ENCODE results near the gene CCDC91.
A peak's percentile ranks its signal among the peaks of the same experiment; 100 is the strongest.

Gene CCDC91

DNA sequence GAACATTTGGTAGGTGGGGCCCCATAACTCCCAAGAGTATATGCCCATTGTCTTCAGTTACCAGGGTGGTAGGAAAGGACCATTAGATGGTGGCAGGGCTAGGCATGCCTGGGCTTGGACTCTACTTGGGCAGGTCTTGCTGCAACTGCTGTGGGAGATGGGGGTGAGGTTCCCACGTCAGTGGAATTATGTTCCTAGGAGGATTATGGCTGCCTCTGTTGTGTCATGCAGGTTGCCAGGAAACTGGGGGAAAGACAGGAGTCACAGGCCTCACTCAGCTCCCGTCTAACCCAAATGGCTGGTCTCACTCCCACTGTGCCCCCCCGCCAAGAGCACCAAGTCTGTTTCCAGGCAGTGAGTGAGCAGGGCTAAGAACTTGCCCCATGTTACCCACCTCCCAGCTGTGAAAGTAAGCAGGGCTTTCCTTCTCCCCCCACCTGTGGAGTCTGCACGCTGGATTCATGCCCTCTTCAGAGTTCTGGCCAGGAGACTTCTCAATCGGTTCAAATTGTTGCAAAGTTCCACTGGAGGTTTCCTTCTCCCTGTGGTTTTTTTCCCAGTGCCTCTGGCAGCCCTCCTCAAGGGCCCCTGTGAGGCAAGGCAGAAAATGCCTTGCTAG is 337.5 kb downstream of the CCDC91 start:
- peaks cover 32% of the 10 kb centered on the region for H3K36me3 Mint-ChIP-seq (ENCODE audit: low read depth)
- H3K27ac Mint-ChIP-seq: no peak overlapping the region
- no peaks in the 10 kb centered on the region for H3K4me1 Mint-ChIP-seq
- DNase-seq (no peak), ATAC-seq (no peak)
- no peak overlapping the region for H3K4me3 Mint-ChIP-seq
- no peaks in the 10 kb centered on the region for H3K27me3 Mint-ChIP-seq
- H3K9me3 Mint-ChIP-seq: peaks cover 36% of the 10 kb centered on the region

DNA sequence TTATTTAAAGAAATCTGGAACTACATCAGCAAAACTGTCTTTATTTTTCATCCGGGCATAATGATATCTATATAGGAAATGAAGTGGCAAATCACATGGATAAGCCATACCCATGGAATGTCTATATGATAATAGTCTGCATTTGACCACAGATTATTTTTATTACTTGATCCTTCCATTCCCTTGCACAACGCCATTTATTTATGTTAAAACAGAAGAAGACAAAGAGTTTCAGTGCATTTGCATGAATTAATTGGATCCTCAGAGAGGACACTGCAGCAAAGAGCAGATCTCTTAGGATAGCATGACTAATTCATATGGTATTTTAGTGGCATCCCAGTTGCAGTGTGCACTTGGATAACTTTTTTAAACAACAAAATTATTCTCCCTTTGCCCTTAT is 345.0 kb downstream of the CCDC91 start:
- ATAC-seq (no peak), DNase-seq (no peak)
- H3K27ac Mint-ChIP-seq: no peak overlapping the region
- peaks cover 2% of the 10 kb centered on the region for H3K36me3 Mint-ChIP-seq (ENCODE audit: low read depth)
- H3K4me3 Mint-ChIP-seq: no peak overlapping the region
- H3K4me1 Mint-ChIP-seq: peaks cover 11% of the 10 kb centered on the region
- peaks cover 4% of the 10 kb centered on the region for H3K9me3 Mint-ChIP-seq
- H3K27me3 Mint-ChIP-seq: no peaks in the 10 kb centered on the region

DNA sequence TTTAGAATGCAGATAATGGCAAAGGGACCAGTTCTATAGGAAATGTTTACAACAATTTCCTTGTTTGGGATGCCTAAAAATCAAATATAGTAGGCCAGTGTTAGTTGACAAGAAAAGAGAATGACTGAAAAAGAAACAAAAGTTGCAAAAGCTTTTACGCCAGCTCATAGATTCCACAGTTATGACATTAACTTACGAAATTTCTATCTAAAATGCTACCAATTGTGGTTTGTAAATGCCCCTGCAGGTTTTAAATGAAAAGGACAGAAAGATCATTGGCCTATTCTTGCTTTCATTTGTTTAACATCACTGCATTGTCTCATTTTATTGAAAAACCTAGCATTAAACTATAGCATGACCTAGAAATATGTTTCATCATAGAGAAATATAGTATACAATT is 345.8 kb downstream of the CCDC91 start:
- H3K27ac Mint-ChIP-seq: peak overlapping the region; percentile 37
- peak; percentile 57 for ATAC-seq
- DNase-seq: no peak
- H3K4me3 Mint-ChIP-seq: no peak overlapping the region
- H3K36me3 Mint-ChIP-seq (ENCODE audit: low read depth): peaks cover 2% of the 10 kb centered on the region
- peaks cover 4% of the 10 kb centered on the region for H3K9me3 Mint-ChIP-seq
- peaks cover 11% of the 10 kb centered on the region for H3K4me1 Mint-ChIP-seq
- H3K27me3 Mint-ChIP-seq: no peaks in the 10 kb centered on the region

DNA sequence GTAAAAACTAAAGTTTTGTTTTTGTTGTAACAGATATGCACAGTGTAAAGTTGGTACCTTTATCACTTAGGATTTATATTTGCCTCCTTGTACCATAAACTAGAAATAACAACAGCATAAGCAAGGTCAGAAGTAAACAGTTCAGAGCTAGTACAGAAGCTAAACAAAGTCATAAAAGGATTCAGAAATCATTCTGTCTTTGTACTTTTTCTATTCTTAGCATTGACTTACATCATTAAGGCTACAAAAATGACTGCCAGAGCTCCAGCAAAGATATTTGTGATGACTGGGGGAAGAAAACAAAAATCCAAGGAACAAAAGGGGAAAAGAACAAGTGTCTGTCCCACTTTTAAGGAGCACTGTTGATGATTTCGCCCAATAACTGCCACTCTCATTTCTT is 347.2 kb downstream of the CCDC91 start:
- Mint-ChIP-seq H3K27ac (no peak overlapping the region), H3K27me3 (no peaks in the 10 kb centered on the region), H3K9me3 (peaks cover 4% of the 10 kb centered on the region), H3K36me3 (ENCODE audit: low read depth) (peaks cover 4% of the 10 kb centered on the region), H3K4me3 (no peak overlapping the region), H3K4me1 (peaks cover 11% of the 10 kb centered on the region)
- ATAC-seq (no peak), DNase-seq (no peak)

DNA sequence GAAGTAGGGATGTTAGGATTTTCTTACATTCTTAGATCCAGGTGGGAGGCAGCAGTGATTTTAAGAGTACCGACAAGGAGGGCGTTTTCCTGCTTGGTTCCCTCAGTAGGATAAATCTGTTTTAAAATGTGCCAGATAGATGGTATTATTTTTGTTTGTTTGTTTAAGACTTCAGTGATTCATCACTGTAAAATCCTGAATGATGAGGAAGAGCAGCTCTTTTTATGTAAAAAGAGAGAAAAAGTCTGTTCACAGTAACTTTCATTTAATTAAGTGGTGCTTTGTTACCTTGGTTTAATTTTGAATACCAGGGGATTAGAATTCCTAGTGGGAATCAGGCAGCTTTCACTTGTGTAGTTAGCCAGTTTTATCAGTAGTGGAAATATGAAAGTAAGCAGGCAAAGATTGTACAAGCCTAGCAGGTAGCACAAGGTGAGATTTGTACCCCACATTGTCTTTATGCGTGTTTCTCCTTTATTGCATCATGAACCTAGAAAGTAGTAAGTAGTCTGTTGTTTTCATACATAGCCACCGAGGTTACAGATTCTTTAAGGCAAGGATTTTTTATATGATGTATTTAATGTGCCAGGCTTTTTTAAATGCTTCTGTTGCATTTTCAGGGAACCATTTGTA is 349.6 kb downstream of the CCDC91 start:
- DNase-seq: no peak
- Mint-ChIP-seq H3K4me3 (no peak overlapping the region), H3K9me3 (peaks cover 4% of the 10 kb centered on the region), H3K27ac (no peak overlapping the region), H3K36me3 (ENCODE audit: low read depth) (peaks cover 4% of the 10 kb centered on the region), H3K27me3 (no peaks in the 10 kb centered on the region), H3K4me1 (peaks cover 20% of the 10 kb centered on the region)
- no peak for ATAC-seq

DNA sequence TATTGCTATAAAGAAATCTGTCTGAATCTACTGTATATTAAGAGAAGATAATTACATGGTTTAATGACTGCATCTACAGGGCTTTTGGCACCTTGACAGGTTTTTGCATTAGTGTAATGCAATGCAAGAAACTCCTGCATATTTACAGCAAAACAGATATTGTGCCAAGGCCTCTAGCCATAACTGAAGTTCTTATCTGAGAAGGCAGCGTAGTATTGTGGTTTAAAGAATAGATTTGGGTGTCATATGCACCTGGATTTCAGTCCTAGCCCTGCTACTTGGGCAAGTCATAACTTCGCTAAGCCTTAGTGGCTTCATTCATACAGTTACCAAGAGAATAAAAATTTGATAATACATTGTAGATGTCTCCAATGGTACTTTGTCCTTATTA is 350.1 kb downstream of the CCDC91 start:
- H3K27ac Mint-ChIP-seq: no peak overlapping the region

DNA sequence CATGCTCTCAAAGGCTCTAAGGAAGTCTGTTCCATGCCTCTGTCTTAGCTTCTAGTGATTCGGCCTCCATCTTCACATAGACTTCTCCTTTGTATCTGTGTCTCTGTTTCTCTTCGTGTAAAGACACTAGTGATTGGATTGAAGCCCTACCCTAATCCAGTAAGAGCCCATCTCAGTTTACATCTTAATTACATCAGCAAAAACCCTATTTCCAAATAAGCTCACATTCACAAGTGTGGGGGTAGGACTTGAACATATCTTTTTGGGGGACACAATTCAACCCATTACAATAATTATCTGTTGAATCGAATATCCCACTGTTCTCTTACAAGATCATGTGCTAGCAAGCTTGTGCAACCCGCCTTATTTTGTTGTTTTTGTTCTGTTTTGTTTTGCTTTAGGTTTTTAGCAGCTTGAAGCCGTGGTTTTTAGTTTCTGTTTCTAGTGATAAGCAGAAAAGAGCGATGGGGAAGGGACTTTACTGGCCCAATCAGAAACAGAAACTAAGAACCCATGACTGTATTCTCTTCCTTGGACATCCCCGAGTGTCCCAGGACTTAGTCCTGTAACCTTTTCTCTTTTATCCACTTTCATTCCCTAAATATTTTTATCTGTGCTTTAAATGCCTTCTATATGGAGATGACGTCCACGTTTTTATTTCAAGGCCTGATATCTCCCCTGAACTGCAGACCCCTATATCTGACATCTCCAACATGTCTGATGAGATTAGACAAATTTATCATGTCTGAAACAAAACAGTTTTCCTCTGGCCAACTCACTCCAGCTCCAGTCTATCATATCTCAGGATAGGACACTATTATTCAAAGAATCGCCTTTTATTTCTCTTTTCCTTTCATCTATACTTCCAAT is 353.0 kb downstream of the CCDC91 start:
- Mint-ChIP-seq H3K4me3 (no peak overlapping the region), H3K9me3 (no peaks in the 10 kb centered on the region), H3K27me3 (no peaks in the 10 kb centered on the region), H3K36me3 (ENCODE audit: low read depth) (peaks cover 6% of the 10 kb centered on the region), H3K4me1 (peaks cover 10% of the 10 kb centered on the region), H3K27ac (no peak overlapping the region)
- no peak for DNase-seq
- no peak for ATAC-seq

More for the DNA sequence above, 350.1 kb downstream of the CCDC91 start:
- H3K9me3 Mint-ChIP-seq: peaks cover 4% of the 10 kb centered on the region
- H3K4me1 Mint-ChIP-seq: peaks cover 17% of the 10 kb centered on the region
- ATAC-seq: no peak
- no peaks in the 10 kb centered on the region for H3K27me3 Mint-ChIP-seq
- no peak for DNase-seq
- H3K4me3 Mint-ChIP-seq: no peak overlapping the region
- H3K36me3 Mint-ChIP-seq (ENCODE audit: low read depth): peaks cover 7% of the 10 kb centered on the region

DNA sequence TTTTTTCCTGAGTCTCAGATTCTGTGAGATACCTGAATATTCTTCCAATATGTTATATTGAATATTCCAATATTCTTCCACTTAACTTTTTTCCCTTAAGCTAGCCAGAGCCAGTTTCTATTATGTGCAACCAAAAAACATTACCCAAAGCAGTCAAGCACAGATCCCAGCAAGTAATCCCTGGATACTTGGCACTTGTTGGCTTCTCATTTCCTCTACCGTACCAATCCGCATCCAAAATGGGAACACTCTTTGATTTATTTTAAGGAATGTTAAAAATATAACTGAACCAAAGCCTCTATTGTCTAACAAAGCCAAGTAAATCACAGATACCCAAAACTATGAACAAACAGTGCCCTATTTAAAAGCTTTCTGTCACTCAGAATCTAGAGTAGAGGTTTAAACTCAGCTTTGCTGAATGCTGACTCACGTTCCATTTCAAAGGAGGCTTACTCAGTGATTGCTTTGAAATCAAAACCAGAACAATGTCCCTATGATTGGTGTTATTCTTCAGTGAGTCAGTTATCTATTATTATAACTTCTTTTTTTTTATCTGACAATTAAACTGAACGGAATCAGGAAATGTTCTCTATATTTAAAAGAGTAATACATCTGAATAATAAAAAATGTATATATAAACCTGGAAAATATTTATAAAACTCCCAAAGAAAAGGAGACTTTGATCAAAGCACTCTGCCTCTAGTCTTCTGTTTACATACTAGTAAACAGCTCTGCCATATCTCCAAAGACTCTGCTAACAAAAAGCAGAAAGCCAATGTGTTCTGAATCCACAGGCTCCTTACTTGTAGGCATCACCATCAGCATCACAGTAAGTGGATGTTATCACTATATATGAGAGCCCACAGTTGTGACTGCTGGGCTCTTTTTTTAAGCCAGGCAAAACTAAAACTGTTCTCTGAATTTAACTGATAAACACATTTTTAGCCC is 360.8 kb downstream of the CCDC91 start:
- Mint-ChIP-seq H3K9me3 (no peaks in the 10 kb centered on the region), H3K36me3 (ENCODE audit: low read depth) (peaks cover 7% of the 10 kb centered on the region), H3K27me3 (no peaks in the 10 kb centered on the region), H3K4me1 (peaks cover 5% of the 10 kb centered on the region), H3K4me3 (no peak overlapping the region), H3K27ac (no peak overlapping the region)
- no peak for ATAC-seq
- DNase-seq: no peak

DNA sequence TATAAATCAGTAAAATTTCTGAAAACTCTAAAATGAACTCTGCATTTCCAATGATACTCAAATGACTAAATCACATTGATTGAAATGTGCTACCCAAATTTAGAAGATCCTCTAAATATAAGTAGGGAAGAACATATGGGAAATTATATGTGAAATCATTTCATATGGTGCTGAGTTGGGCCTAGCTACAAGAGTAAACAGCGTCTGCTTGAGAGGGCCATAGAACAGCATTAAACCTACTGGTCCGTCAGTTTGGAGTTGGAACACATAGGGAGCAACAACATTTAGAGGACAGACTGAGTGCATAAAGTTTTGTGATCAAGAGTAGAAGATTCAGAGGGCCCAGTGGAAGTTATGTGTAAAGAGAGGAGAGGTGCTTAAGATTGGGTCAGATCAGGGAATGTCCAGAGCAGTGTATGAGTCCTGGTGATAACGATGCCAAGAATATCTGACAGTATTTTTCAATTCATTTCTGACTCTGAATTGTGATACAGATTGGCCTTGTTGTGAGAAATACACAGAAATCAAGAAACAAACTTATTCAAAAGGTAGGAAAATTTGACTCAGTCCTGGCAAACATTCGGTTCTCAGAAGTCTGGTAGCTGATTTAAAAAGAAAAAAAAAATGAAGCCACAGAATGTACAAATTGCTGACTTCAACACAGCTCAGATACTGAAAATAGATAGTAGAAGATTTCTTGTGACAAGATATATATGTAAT is 362.2 kb downstream of the CCDC91 start:
- Mint-ChIP-seq H3K4me1 (peaks cover 5% of the 10 kb centered on the region), H3K9me3 (no peaks in the 10 kb centered on the region), H3K4me3 (no peak overlapping the region), H3K27ac (peak overlapping the region; percentile 16), H3K36me3 (ENCODE audit: low read depth) (peaks cover 7% of the 10 kb centered on the region), H3K27me3 (no peaks in the 10 kb centered on the region)
- DNase-seq (no peak), ATAC-seq (peak; percentile 69)

DNA sequence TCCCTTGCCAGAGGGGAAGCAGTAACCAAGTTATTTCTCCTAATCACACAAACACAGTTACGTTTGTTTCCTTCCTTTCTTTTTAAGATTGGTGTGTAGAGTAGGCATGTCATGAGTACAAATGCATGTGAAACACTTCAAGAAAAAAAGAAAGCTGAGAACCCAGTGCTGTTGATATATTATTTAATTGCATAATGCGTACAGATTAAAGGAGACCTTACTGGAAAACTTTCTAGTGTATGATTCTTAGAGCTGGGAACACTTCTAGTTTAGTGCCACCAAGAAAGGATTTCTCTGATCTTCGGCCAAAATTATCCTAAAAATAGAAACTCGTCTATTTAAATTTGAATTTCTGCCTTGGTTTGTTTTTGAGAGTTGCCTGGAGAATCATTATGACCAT is 365.5 kb downstream of the CCDC91 start:
- peaks cover 8% of the 10 kb centered on the region for H3K36me3 Mint-ChIP-seq (ENCODE audit: low read depth)

DNA sequence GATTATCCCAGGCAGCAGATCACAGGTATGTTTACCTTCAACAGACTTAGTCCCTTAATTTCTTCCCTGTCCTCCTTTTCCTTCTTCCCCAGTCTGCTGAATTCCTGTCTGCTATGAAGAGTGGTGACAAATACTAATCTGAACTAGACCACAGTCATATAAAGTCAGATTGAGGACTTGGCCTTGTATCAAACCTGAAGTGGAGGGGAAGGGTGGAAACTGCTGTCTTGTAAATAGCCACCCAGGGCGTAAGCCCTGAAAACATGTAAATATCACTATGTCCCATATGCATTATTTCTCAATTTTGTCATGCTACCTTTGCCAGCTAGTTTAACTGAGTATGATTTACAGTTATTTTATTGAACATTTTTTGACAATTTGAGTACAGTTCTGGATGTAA is 368.0 kb downstream of the CCDC91 start:
- ATAC-seq (no peak), DNase-seq (no peak)
- Mint-ChIP-seq H3K27me3 (no peaks in the 10 kb centered on the region), H3K4me3 (no peak overlapping the region), H3K27ac (no peak overlapping the region), H3K9me3 (no peaks in the 10 kb centered on the region), H3K4me1 (no peaks in the 10 kb centered on the region), H3K36me3 (ENCODE audit: low read depth) (peaks cover 6% of the 10 kb centered on the region)

More for the DNA sequence above, 365.5 kb downstream of the CCDC91 start:
- no peak overlapping the region for H3K27ac Mint-ChIP-seq
- peaks cover 5% of the 10 kb centered on the region for H3K4me1 Mint-ChIP-seq
- no peak for DNase-seq
- ATAC-seq: no peak
- H3K4me3 Mint-ChIP-seq: no peak overlapping the region
- no peaks in the 10 kb centered on the region for H3K9me3 Mint-ChIP-seq
- H3K27me3 Mint-ChIP-seq: no peaks in the 10 kb centered on the region

DNA sequence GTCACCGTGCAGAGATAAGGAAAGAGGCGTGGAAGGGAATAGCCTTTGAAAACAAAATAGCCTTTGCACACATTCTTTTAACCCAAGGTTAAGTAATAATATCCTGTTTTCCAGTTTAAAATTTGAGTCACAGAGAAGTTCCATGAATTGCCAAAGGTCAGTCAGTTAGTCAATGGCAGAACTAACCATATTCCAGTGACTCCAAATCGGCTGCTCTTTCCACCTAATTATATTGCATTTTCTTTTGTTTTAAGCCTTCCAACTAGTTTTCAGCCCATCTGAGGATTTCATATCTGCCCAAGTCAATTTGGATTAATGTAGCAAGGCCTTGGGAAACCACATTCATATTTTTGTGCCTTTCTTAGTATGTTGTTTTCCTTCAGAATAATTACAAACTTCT is 373.0 kb downstream of the CCDC91 start:
- H3K4me3 Mint-ChIP-seq: no peak overlapping the region
- H3K9me3 Mint-ChIP-seq: peaks cover 4% of the 10 kb centered on the region
- DNase-seq (no peak), ATAC-seq (no peak)
- H3K36me3 Mint-ChIP-seq (ENCODE audit: low read depth): peaks cover 3% of the 10 kb centered on the region
- no peak overlapping the region for H3K27ac Mint-ChIP-seq
- no peaks in the 10 kb centered on the region for H3K27me3 Mint-ChIP-seq
- no peaks in the 10 kb centered on the region for H3K4me1 Mint-ChIP-seq

DNA sequence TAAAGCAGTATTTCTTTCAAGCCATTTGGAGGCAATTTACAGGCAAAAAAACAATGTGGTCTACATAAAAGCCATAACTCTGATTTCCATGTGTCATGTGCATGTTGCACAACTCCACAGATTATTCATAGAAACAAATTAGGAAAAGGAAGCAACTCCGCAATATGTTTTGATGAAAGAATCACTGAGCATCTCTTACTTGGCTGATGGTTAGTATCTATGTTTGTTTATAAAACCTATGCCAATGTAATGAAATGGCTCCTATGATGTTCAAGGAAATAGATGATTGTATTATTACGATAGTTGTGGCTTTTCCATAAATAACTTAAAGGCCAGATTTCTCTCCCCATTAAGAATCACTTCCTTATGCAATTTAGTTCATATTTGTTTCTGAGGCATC is 373.7 kb downstream of the CCDC91 start:
- no peak for DNase-seq

DNA sequence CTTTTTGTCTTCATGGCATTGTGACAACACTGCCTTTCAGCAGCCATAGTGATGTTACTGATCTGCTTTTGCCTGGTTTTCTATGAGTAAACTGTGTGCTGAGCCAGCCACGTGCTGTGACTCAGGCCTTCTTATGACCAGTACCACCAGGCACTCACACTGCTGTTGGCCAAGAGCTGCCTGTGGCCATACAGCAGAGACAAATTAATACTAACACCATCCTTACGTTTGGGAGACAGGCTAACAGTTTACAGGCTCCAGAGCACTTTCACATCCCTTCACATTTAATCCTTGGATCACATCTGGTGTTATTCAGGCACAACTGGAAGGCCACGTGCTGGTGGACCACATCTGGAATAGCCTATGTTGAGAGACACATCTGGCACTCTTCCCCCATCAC is 377.9 kb downstream of the CCDC91 start:
- DNase-seq (no peak), ATAC-seq (no peak)
- H3K4me1 Mint-ChIP-seq: no peaks in the 10 kb centered on the region
- H3K27ac Mint-ChIP-seq: no peak overlapping the region
- peaks cover 4% of the 10 kb centered on the region for H3K9me3 Mint-ChIP-seq
- peaks cover 2% of the 10 kb centered on the region for H3K36me3 Mint-ChIP-seq (ENCODE audit: low read depth)
- no peaks in the 10 kb centered on the region for H3K27me3 Mint-ChIP-seq
- no peak overlapping the region for H3K4me3 Mint-ChIP-seq

More for the DNA sequence above, 373.7 kb downstream of the CCDC91 start:
- Mint-ChIP-seq H3K27me3 (no peaks in the 10 kb centered on the region), H3K4me1 (no peaks in the 10 kb centered on the region), H3K9me3 (peaks cover 4% of the 10 kb centered on the region), H3K27ac (no peak overlapping the region), H3K36me3 (ENCODE audit: low read depth) (peaks cover 2% of the 10 kb centered on the region), H3K4me3 (no peak overlapping the region)
- no peak for ATAC-seq
